ENCODE measurements around the gene TNFSF13B.

DNA sequence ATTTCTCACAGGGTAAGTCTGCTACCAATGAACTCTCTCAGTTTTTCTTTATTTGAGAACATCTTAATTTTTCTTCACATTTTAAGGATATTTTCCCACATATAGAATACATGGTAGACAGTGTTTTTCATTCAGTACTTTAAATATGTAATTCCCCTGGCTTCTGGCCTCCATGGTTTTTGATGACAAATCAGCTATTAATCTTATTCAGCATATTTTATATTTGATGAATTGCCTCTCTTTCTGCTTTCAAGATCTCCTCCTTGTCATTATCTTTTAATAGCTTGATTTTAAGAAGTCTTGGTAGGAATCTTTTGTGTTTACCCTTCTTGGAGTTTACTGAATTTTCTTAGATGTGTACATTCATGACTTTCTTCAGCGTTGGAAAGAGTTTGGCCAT, 27.6 kb downstream of the TNFSF13B start:
- no peak for TF ChIP-seq ZNF274 (IDR thresholded peaks at IDR 0.05; ENCODE audit: insufficient read depth, insufficient read length)
- TF ChIP-seq TCF7 (IDR thresholded peaks at IDR 0.05; ENCODE audit: borderline replicate concordance), result no peak
- TF ChIP-seq SMC3 (IDR thresholded peaks at IDR 0.05; ENCODE audit: borderline replicate concordance, low read length), result no peak
- TF ChIP-seq CTCF (IDR thresholded peaks at IDR 0.05 in 2 of 3, conservative IDR thresholded peaks at IDR 0.05 in 1 of 3; ENCODE audit: control insufficient read depth in 2 of 3, extremely low read depth in 1 of 3, insufficient read depth in 1 of 3, low read depth in 3 of 3, low read length in 3 of 3), result no peak
- no peak for TF ChIP-seq SMAD5 (IDR thresholded peaks at IDR 0.05; ENCODE audit: low read depth)
- no peak for TF ChIP-seq GABPA (IDR thresholded peaks at IDR 0.05; ENCODE audit: low read depth)
- TF ChIP-seq FOS (IDR thresholded peaks at IDR 0.05; ENCODE audit: borderline replicate concordance, extremely low read depth, insufficient read length), result no peak
- TF ChIP-seq, protein P1, sequence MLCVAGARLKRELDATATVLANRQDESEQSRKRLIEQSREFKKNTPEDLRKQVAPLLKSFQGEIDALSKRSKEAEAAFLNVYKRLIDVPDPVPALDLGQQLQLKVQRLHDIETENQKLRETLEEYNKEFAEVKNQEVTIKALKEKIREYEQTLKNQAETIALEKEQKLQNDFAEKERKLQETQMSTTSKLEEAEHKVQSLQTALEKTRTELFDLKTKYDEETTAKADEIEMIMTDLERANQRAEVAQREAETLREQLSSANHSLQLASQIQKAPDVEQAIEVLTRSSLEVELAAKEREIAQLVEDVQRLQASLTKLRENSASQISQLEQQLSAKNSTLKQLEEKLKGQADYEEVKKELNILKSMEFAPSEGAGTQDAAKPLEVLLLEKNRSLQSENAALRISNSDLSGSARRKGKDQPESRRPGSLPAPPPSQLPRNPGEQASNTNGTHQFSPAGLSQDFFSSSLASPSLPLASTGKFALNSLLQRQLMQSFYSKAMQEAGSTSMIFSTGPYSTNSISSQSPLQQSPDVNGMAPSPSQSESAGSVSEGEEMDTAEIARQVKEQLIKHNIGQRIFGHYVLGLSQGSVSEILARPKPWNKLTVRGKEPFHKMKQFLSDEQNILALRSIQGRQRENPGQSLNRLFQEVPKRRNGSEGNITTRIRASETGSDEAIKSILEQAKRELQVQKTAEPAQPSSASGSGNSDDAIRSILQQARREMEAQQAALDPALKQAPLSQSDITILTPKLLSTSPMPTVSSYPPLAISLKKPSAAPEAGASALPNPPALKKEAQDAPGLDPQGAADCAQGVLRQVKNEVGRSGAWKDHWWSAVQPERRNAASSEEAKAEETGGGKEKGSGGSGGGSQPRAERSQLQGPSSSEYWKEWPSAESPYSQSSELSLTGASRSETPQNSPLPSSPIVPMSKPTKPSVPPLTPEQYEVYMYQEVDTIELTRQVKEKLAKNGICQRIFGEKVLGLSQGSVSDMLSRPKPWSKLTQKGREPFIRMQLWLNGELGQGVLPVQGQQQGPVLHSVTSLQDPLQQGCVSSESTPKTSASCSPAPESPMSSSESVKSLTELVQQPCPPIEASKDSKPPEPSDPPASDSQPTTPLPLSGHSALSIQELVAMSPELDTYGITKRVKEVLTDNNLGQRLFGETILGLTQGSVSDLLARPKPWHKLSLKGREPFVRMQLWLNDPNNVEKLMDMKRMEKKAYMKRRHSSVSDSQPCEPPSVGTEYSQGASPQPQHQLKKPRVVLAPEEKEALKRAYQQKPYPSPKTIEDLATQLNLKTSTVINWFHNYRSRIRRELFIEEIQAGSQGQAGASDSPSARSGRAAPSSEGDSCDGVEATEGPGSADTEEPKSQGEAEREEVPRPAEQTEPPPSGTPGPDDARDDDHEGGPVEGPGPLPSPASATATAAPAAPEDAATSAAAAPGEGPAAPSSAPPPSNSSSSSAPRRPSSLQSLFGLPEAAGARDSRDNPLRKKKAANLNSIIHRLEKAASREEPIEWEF (IDR thresholded peaks at IDR 0.05; ENCODE audit: insufficient replicate concordance, low read depth, low read length), result no peak
- TF ChIP-seq, protein P2, sequence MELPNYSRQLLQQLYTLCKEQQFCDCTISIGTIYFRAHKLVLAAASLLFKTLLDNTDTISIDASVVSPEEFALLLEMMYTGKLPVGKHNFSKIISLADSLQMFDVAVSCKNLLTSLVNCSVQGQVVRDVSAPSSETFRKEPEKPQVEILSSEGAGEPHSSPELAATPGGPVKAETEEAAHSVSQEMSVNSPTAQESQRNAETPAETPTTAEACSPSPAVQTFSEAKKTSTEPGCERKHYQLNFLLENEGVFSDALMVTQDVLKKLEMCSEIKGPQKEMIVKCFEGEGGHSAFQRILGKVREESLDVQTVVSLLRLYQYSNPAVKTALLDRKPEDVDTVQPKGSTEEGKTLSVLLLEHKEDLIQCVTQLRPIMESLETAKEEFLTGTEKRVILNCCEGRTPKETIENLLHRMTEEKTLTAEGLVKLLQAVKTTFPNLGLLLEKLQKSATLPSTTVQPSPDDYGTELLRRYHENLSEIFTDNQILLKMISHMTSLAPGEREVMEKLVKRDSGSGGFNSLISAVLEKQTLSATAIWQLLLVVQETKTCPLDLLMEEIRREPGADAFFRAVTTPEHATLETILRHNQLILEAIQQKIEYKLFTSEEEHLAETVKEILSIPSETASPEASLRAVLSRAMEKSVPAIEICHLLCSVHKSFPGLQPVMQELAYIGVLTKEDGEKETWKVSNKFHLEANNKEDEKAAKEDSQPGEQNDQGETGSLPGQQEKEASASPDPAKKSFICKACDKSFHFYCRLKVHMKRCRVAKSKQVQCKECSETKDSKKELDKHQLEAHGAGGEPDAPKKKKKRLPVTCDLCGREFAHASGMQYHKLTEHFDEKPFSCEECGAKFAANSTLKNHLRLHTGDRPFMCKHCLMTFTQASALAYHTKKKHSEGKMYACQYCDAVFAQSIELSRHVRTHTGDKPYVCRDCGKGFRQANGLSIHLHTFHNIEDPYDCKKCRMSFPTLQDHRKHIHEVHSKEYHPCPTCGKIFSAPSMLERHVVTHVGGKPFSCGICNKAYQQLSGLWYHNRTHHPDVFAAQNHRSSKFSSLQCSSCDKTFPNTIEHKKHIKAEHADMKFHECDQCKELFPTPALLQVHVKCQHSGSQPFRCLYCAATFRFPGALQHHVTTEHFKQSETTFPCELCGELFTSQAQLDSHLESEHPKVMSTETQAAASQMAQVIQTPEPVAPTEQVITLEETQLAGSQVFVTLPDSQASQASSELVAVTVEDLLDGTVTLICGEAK (IDR thresholded peaks at IDR 0.05; ENCODE audit: borderline replicate concordance), result no peak
- no peak for TF ChIP-seq KDM1A (IDR thresholded peaks at IDR 0.05; ENCODE audit: borderline replicate concordance)

Measured in GM12878 (cell line).